ENCODE results near the gene RAD51B.

GRCh38 chr14:68669603-68670358, 850.2 kb downstream of the RAD51B start:
- TF ChIP-seq CTCF (IDR thresholded peaks at IDR 0.05) (no peak), EP300 (IDR thresholded peaks at IDR 0.05) (no peak)

Data from tibial nerve (tissue), 4 donors.